Measurements from ENCODE around the gene NADK.
A peak's percentile ranks its signal among the peaks of the same experiment; 100 is the strongest.

The NADK gene

GRCh38 chr1:1780598-1781525 lies 2.6 kb upstream of the NADK start:
- TF ChIP-seq CTCF (conservative IDR thresholded peaks at IDR 0.05) = no peak
- H3K27ac ChIP-seq = peak overlapping the region; percentile 100

- peak overlapping the region; percentile 100 for H3K27ac ChIP-seq
- no peak for TF ChIP-seq CTCF (conservative IDR thresholded peaks at IDR 0.05)
Observed at GRCh38 chr1:1779691-1780597, 1.7 kb upstream of the NADK start.

GRCh38 chr1:1779320-1779675 lies 1.0 kb upstream of the NADK start:
- no peak; the same call in 1 of the 2 replicates for TF ChIP-seq CTCF (conservative IDR thresholded peaks at IDR 0.05)
- H3K27ac ChIP-seq = peak overlapping the region; percentile 100

- peak overlapping the region; percentile 100 for H3K27ac ChIP-seq
- TF ChIP-seq CTCF (conservative IDR thresholded peaks at IDR 0.05) = peak; percentile 53
Observed at GRCh38 chr1:1778663-1779319, 521 bp upstream of the NADK start.

GRCh38 chr1:1777583-1777899 lies 729 bp downstream of the NADK start:
- TF ChIP-seq CTCF (conservative IDR thresholded peaks at IDR 0.05) = no peak
- peak overlapping the region; percentile 100 for H3K27ac ChIP-seq

GRCh38 chr1:1776672-1777582 lies 1.3 kb downstream of the NADK start:
- no peak for TF ChIP-seq CTCF (conservative IDR thresholded peaks at IDR 0.05)
- H3K27ac ChIP-seq = peak overlapping the region; percentile 100

Measured in VCaP (cell line).